T-helper 2 cell treated with Interferon-gamma antibody and Interleukin-4, amounts not matched to agents 100 ng/mL and 5 ng/mL, for 36 hours (primary cell): ENCODE data around the gene DPEP1. TPM values are rescaled to one million over a fixed set of nuclear protein-coding genes. Genes with fewer than 3 reads are reported as not detected.
"Not testable (repeated sequence)": the region's sequence is repeated elsewhere in the genome, so short reads cannot be mapped to it uniquely, and the experiment has no call there.

ENCODE experiments used
- intact Hi-C: fragments of 100-400 bp; cut with micrococcal nuclease; formaldehyde crosslinking; loops from one replicate; pipeline ENCODE4 v1.15.1; 2023
- total RNA-seq: library from RNA; stranded (reverse); gene quantifications from 2 replicates; pipeline ENCODE4 v1.2.3, GENCODE V29; 2022

DPEP1 gene
- total RNA-seq, 1 donor from 2014 or later, result not detected

- intact Hi-C loops, result no loop called here
These were observed 2.2 kb downstream of the DPEP1 start for GRCh38 chr16:89615596-89616090.

DNA sequence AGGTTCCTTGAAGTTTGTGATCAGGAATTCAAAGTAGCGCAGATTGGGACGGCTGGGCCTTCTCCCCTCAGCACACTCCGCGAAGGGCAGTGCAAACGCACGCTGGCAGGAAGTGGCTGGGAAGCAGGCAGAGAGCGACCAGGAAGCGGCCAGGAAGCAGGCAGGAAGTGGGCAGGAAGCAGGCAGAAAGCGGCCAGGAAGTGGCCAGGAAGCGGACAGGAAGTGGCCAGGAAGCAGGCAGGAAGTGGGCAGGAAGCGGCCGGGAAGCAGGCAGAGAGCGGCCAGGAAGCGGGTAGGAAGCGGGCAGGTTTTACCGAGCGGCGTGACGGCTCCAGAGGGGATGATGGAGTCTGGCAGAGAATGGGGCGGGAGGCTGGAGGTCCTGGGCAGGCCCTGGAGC lies 3.2 kb downstream of the DPEP1 start:
- intact Hi-C loops, result no loop called here

- intact Hi-C loops, result no loop called here
These were observed 3.6 kb downstream of the DPEP1 start for GRCh38 chr16:89617036-89617435.

GRCh38 chr16:89618109-89618998 lies 4.9 kb downstream of the DPEP1 start:
- intact Hi-C loops, result no loop called here

DNA sequence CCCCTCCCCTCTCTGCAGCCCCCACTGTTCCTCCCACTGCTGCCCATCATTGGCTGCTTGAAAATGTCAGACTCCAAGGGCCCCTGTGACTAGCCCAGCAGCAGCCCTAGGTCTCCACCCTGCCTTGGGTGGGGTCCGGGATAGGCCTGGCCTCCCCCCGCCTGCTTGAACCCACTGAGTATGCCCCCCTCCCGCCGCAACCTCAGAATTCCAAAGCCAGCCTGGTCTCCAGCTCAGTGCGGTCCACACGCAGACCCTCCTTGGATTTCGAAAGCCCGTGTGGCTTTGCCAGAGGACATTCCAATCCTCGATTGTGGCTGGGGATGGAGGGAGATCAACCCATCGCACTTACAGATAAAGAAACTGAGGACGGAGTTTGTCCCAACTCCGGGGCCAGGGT lies 6.4 kb downstream of the DPEP1 start:
- intact Hi-C loops, result no loop called here

DNA sequence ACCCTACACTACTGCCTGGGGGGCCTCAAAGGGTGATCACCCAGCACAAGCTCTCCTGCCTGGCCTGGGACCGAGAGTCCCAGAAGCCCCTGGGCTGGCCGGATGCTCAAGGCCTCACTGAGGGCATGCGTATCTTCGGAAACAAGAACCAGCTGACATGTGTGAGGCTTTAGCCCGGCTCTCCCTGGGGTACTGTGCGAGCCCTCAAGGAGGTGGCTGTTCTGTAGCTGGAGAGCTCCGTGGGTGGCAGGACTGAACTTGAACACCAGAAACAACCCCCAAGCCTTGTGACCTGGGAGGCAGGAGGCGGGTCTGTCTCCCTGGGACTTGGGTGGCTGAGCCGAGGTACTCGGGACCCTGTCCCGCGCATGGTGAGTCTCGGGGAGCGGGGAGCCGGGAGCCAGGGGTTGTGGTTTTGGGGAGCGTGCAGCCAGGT lies 7.0 kb downstream of the DPEP1 start:
- intact Hi-C loops, result no loop called here

GRCh38 chr16:89621136-89621697 lies 7.8 kb downstream of the DPEP1 start:
- intact Hi-C loops, result no loop called here

DNA sequence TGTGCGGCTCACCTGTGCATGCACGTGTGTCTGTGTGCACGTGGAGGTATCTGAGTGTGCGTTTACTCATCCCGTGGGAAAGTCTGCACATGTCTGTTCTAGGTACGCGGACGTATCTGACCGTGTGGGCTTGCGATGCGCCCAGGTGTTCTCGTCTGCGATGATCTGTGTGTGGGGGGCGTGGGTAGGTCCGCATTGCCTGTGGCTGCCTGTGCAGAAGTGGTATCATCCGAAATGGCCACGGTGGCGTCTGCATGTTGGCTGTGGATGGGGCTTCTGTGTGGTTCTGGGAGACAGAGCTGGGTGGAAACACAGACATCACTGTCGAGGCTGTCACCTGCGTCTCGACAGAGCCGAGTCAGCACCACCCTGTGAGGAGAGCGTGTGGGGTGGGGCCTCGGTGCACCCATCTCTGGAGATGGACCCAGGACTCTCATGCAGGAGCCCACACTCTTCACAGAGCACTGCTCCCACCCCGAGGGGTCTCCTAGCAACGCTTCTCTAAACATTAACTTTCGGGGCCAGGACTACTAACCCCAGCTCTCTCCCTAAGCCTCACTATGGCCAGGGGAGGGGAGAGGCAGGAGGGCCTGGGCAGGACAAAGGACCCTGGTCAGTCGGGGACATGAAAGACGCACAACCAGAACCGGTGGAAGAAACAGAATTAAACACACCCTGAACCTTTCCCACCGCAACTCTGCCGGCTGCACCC lies 8.4 kb downstream of the DPEP1 start:
- intact Hi-C loops, result no loop called here

DNA sequence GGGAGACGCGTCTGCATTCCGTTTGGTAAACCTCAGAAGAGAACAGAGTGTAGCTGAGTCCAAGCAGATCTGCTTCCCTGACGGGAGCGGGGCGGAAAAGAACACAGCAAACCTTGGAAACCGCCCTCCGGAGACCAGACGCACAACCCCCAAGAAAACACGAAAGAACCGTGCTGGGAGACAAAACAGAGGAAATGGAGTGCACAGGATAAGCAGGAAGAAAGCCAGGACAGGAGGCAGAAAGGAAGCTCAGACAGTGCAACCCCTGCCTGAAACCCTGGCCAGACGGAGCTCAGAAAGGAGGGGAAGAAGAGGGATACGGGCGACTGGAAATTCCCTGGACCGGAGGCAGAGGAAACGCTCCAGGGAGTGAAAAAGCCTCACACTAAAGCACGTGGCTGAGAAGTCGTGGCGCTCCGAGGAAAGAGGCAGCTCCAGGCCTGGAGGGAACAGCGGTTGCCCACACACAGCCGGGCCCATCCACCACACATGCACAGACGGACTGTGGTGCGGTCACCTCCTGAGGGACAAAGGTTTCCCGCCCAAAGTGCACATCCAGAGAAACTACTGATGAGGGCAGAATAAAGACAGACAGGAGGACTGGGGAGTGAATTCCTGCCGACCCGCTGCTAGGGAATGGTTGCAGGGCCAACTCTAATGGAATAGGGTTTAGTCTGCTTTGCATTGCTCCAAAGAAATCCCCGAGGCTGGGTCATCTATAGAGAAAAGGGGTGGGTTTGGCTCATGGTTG lies 10.2 kb downstream of the DPEP1 start:
- intact Hi-C loops, result no loop called here

DNA sequence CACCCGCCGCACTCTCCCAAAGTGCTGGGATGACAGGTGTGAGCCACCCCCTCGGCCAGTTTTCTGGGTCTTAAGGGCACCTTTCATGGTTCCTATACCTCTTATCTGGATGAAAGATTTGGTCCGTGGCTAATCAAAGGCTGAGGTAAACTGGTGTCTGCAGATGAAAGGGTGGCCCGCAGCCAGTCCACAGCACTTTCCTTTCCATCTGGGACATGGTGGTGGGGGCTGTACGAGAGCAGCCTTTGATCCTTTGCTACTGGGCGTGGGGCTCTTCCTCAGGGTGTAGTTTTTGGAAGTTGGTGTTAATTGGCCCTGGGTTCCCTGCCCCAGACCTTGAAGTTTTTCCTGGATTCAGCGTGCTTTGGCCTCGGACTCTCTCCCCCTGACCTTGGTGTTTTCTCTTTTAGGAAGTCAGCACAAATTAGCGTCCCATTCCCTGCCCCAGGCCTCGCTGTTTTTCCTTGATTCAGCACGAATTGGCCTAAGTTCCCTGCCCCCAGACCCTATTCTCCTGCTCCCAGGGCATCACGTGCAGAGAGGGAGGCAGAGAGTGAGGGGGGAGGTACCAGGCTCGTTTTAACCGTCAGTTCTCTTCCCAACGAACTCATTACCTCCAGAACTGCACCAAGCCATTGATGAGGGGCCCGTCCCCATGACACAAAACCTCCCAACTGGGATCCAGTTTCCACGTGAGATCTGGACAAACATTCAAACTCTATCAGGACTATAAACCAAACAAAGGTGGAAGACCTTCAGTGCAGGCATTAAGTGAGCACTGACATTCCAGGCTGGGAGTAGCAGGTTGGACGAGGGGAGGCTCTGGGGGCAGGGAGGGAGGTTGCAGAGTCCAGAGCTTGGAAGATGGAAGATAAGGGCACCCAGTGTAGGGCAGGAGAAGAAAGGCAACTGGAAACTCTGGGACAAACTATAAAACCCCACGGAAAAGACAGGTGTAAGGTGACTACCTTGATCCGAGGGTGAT lies 11.6 kb downstream of the DPEP1 start:
- intact Hi-C loops, result no loop called here

DNA sequence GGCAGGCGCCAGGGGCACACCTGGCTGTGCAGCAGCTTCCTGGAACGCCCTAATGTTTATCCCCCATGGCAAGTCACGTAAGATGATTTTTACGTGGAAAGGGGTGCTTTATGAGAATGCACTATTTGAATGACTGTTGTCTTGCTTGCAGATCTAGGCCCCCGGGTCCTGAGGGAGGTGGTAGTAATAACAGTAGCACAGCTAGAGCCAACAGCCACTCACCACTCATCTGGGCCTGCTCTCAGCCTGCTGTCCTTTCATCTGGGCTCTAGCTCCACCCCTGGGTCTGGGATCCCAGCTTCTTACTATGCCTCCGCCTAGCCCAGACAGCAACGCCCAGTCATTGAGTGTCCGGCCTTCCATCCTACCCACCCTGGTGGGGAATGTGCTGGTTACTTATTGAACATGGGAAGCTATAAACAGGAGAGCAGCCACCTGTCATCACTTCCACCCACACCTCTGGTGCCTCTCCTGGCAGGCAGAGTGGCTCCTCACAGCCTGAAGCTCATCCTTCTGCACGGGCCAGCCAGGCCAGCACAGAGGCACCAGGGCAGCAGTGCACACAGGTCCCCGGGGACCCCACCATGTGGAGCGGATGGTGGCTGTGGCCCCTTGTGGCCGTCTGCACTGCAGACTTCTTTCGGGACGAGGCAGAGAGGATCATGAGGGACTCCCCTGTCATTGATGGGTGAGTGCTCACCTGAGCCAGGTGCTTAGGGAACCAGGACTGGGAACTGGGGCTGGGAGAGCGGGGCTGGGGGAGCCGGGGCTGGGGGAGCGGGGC lies 16.6 kb downstream of the DPEP1 start:
- intact Hi-C loops, result no loop called here

GRCh38 chr16:89633064-89633631 lies 19.7 kb downstream of the DPEP1 start:
- intact Hi-C loops, result no loop called here

GRCh38 chr16:89634463-89635385 lies 21.3 kb downstream of the DPEP1 start:
- intact Hi-C loops, result not testable (repeated sequence)

DNA sequence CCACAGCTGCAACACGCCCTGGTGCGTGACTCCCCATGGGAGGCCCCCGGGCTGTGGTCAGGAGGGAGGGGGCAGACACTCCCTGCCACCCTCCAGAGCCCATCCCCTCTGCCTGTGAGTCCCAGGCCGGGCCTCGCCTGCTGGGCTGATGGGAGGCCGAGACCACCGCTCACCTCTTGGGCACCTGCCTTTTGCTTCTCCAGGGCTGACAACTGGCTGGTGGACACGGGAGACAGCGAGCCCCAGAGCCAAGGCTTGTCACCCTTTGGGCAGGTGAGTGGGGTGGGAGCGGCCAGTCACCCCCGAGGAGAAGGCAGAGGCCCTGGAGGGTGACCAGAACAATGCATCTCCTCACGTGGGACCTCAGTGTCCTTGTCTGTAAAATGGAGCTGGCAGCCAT lies 23.2 kb downstream of the DPEP1 start:
- intact Hi-C loops, result no loop called here

GRCh38 chr16:89637379-89637778 lies 23.9 kb downstream of the DPEP1 start:
- intact Hi-C loops, result no loop called here

DNA sequence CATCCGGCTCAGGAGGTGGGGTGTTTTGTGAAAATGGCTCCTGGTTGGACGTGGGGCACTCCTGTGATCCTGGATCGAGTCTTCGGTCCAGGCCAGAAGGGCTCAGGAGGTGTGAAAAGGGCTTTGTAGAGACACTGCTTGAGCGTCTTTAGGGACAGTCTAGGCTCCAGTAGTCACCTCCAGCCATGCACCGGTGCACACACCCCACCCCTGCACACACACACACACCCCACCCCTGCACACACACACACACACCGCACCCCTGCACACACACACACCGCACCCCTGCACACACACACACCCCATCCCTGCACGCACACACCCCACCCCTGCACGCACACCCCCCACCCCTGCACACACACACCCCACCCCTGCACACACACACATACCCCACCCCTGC lies 25.0 kb downstream of the DPEP1 start:
- intact Hi-C loops, result no loop called here

GRCh38 chr16:89639385-89639784 lies 25.9 kb downstream of the DPEP1 start:
- intact Hi-C loops, result no loop called here
